ENCODE results near the gene NFXL1.

NFXL1 gene

DNA sequence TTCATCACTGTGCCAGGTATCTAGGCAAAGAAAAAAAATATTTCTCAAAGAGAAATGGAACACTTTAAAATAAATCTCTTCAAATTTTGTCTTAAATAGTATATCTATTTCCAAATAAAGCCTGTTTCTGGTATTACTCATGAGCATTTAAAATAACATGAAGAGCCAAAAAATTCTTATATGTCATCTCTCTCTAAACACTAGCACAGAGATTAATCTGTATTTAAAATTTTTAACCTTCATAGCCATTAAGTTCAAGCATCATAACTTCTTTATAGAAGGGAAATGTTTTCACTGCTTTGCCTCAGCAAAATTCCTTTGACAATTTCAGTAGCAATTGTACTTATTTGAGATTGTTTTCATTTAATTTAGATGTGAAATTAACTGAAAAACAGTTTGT lies 71.4 kb downstream of the NFXL1 start:
- Histone ChIP-seq H3K27me3 (ENCODE audit: insufficient read depth, low read length, poor library complexity, severe bottlenecking) (no peaks in the 10 kb centered on the region), H3K79me2 (ENCODE audit: insufficient read depth, low read length) (no peaks in the 10 kb centered on the region), H3K4me1 (ENCODE audit: insufficient read depth, low read length, poor library complexity, severe bottlenecking) (no peaks in the 10 kb centered on the region), H3K9ac (ENCODE audit: low read depth, low read length, poor library complexity, severe bottlenecking) (no peak overlapping the region), H3F3A (ENCODE audit: low read depth) (peaks cover 8% of the 10 kb centered on the region; the same call in 1 of the 2 replicates), H3K36me3 (ENCODE audit: insufficient read depth, low read length) (peaks cover 32% of the 10 kb centered on the region), H4K20me1 (ENCODE audit: insufficient read depth, low read length, poor library complexity, severe bottlenecking) (no peaks in the 10 kb centered on the region), H3K9me2 (replicated peaks; ENCODE audit: low read depth, low read length) (no peaks in the 10 kb centered on the region), H2AFZ (ENCODE audit: low read length) (no peak overlapping the region), H3K4me2 (ENCODE audit: low read depth, low read length, poor library complexity, severe bottlenecking) (no peak overlapping the region), H3K4me3 (ENCODE audit: low read length, poor library complexity, severe bottlenecking) (no peak overlapping the region), H3K9me3 (ENCODE audit: insufficient read depth, low read depth, low read length) (no peaks in the 10 kb centered on the region)
- TF ChIP-seq, protein P1, sequence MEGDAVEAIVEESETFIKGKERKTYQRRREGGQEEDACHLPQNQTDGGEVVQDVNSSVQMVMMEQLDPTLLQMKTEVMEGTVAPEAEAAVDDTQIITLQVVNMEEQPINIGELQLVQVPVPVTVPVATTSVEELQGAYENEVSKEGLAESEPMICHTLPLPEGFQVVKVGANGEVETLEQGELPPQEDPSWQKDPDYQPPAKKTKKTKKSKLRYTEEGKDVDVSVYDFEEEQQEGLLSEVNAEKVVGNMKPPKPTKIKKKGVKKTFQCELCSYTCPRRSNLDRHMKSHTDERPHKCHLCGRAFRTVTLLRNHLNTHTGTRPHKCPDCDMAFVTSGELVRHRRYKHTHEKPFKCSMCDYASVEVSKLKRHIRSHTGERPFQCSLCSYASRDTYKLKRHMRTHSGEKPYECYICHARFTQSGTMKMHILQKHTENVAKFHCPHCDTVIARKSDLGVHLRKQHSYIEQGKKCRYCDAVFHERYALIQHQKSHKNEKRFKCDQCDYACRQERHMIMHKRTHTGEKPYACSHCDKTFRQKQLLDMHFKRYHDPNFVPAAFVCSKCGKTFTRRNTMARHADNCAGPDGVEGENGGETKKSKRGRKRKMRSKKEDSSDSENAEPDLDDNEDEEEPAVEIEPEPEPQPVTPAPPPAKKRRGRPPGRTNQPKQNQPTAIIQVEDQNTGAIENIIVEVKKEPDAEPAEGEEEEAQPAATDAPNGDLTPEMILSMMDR (conservative IDR thresholded peaks at IDR 0.05; ENCODE audit: low read length), result no peak
- TF ChIP-seq EZH2phosphoT487 (IDR thresholded peaks at IDR 0.05; ENCODE audit: borderline replicate concordance), result no peak

DNA sequence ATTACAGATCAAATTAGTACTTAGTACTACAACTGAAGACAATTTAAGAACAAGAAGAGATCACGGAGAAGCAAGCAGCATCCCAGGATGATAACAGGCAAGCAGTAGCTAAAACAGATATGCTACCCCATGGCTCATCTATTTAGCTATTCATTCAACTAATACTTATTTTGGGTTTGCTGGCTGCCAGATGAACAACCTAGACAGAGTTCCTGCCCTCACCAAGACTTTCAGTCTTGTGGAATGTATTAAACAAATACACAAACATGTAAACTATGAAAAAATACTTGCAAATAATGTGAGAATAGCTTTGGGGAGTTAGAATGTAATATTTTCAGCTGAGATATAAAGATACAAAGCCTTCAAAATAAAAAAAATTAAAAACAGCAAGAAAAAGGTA lies 74.1 kb downstream of the NFXL1 start:
- Histone ChIP-seq H3F3A (ENCODE audit: low read depth) (peaks cover 8% of the 10 kb centered on the region; the same call in 1 of the 2 replicates), H3K9ac (ENCODE audit: low read depth, low read length, poor library complexity, severe bottlenecking) (no peak overlapping the region), H3K9me3 (ENCODE audit: insufficient read depth, low read depth, low read length) (no peaks in the 10 kb centered on the region), H3K4me2 (ENCODE audit: low read depth, low read length, poor library complexity, severe bottlenecking) (no peak overlapping the region), H3K4me3 (ENCODE audit: low read length, poor library complexity, severe bottlenecking) (no peak overlapping the region), H3K36me3 (ENCODE audit: insufficient read depth, low read length) (peaks cover 25% of the 10 kb centered on the region), H3K79me2 (ENCODE audit: insufficient read depth, low read length) (no peaks in the 10 kb centered on the region), H3K4me1 (ENCODE audit: insufficient read depth, low read length, poor library complexity, severe bottlenecking) (peaks cover 12% of the 10 kb centered on the region), H4K20me1 (ENCODE audit: insufficient read depth, low read length, poor library complexity, severe bottlenecking) (no peaks in the 10 kb centered on the region), H2AFZ (ENCODE audit: low read length) (no peak overlapping the region), H3K9me2 (replicated peaks; ENCODE audit: low read depth, low read length) (no peaks in the 10 kb centered on the region), H3K27me3 (ENCODE audit: insufficient read depth, low read length, poor library complexity, severe bottlenecking) (no peaks in the 10 kb centered on the region)
- TF ChIP-seq, protein P1 (conservative IDR thresholded peaks at IDR 0.05; ENCODE audit: low read length), result no peak
- TF ChIP-seq EZH2phosphoT487 (IDR thresholded peaks at IDR 0.05; ENCODE audit: borderline replicate concordance), result no peak

DNA sequence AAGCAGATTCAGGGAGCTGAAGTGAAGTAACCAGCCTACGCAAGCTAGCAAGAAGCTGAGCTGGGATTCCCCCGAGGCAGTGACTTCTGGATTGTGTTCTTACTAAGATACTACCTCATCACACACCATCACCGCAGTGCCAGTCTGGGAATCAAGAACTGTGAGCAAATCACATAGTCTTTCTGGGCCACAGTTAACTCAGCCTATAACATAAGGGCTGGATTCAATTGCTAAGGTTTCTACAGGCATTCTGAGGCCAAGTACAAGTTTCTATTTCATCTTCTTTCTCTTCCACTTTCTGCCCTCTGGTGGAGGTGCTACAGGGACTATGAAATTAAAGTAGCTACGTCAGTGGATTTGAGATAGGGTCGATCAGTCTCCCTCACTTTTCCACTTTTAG lies 75.1 kb downstream of the NFXL1 start:
- H3K27me3 ChIP-seq (ENCODE audit: insufficient read depth, low read length, poor library complexity, severe bottlenecking), result no peaks in the 10 kb centered on the region
- no peak overlapping the region for H3K4me2 ChIP-seq (ENCODE audit: low read depth, low read length, poor library complexity, severe bottlenecking)
- no peaks in the 10 kb centered on the region for H3K9me2 ChIP-seq (replicated peaks; ENCODE audit: low read depth, low read length)
- H3K79me2 ChIP-seq (ENCODE audit: insufficient read depth, low read length), result no peaks in the 10 kb centered on the region
- peaks cover 20% of the 10 kb centered on the region for H3K36me3 ChIP-seq (ENCODE audit: insufficient read depth, low read length)
- H3F3A ChIP-seq (ENCODE audit: low read depth), result peaks cover 8% of the 10 kb centered on the region; the same call in 1 of the 2 replicates
- peaks cover 15% of the 10 kb centered on the region for H3K4me1 ChIP-seq (ENCODE audit: insufficient read depth, low read length, poor library complexity, severe bottlenecking)
- no peak for TF ChIP-seq EZH2phosphoT487 (IDR thresholded peaks at IDR 0.05; ENCODE audit: borderline replicate concordance)
- TF ChIP-seq, protein P1 (conservative IDR thresholded peaks at IDR 0.05; ENCODE audit: low read length), result peak; percentile 58
- no peaks in the 10 kb centered on the region for H4K20me1 ChIP-seq (ENCODE audit: insufficient read depth, low read length, poor library complexity, severe bottlenecking)
- no peak overlapping the region for H3K9ac ChIP-seq (ENCODE audit: low read depth, low read length, poor library complexity, severe bottlenecking)
- no peaks in the 10 kb centered on the region for H3K9me3 ChIP-seq (ENCODE audit: insufficient read depth, low read depth, low read length)
- H2AFZ ChIP-seq (ENCODE audit: low read length), result no peak overlapping the region
- H3K4me3 ChIP-seq (ENCODE audit: low read length, poor library complexity, severe bottlenecking), result no peak overlapping the region

All from Loucy (cell line).